Gastroesophageal sphincter (tissue), 3 donors: ENCODE results near the gene CNOT11.

Experiments used
- EP300 ChIP-seq: sonication (generic); formaldehyde crosslinking; IDR thresholded peaks from one replicate; pipeline ENCODE4 v1.6.1; 2017; ENCODE audit warnings: antibody characterized with exemption, mild to moderate bottlenecking
- POLR2A ChIP-seq, 2 donors: fragments of 450-650 bp; IDR thresholded peaks; one replicate each; pipeline ENCODE4 v1.6.1; 2017; ENCODE audit warnings: antibody characterized with exemption in 2 of 2, mild to moderate bottlenecking in 2 of 2, moderate library complexity in 1 of 2
- POLR2AphosphoS5 ChIP-seq: sonication (generic); formaldehyde crosslinking; IDR thresholded peaks from one replicate; pipeline ENCODE4 v1.6.1; 2017; ENCODE audit warnings: antibody characterized with exemption
- TF ChIP-seq, protein P1 (sequence below), 4 experiments: fragments of 200-600 bp in 2 of 4; fragments of 450-650 bp in 2 of 4; sonication (generic) in 1 of 4; IDR thresholded peaks; one replicate each; pipeline ENCODE4 v1.5.1; 2017 to 2019; ENCODE audit warnings: antibody characterized with exemption in 4 of 4, mild to moderate bottlenecking in 2 of 4, moderate library complexity in 2 of 4

DNA sequence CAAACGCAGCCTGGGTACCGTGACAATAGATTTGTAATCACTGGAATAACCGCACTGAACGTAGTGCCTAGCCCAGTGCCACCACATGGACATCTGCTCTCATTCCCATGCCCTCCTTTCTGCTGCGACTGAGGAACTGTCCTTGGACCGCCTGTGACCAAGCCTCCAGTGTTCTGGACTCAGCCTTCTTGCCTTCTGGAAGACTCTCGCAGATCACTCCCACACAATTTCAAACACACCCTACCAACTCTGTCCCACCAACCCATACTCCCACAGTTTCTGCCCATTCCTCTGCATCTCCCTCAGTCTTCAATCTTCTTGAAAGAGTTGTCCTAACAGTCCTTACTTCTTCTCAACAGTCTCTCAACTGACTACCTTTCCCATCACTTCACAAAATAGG lies 53.7 kb downstream of the CNOT11 start:
- TF ChIP-seq, protein P1, sequence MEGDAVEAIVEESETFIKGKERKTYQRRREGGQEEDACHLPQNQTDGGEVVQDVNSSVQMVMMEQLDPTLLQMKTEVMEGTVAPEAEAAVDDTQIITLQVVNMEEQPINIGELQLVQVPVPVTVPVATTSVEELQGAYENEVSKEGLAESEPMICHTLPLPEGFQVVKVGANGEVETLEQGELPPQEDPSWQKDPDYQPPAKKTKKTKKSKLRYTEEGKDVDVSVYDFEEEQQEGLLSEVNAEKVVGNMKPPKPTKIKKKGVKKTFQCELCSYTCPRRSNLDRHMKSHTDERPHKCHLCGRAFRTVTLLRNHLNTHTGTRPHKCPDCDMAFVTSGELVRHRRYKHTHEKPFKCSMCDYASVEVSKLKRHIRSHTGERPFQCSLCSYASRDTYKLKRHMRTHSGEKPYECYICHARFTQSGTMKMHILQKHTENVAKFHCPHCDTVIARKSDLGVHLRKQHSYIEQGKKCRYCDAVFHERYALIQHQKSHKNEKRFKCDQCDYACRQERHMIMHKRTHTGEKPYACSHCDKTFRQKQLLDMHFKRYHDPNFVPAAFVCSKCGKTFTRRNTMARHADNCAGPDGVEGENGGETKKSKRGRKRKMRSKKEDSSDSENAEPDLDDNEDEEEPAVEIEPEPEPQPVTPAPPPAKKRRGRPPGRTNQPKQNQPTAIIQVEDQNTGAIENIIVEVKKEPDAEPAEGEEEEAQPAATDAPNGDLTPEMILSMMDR (IDR thresholded peaks at IDR 0.05): no peak
- TF ChIP-seq POLR2A (IDR thresholded peaks at IDR 0.05): no peak
- no peak for TF ChIP-seq POLR2AphosphoS5
- TF ChIP-seq EP300: no peak
